ENCODE data around the gene SPECC1. TPM values are rescaled to one million over a fixed set of nuclear protein-coding genes. Genes with fewer than 3 reads are reported as not detected.

SPECC1 gene
- total RNA-seq, 1 experiment from 2014 or later: 128 TPM

DNA sequence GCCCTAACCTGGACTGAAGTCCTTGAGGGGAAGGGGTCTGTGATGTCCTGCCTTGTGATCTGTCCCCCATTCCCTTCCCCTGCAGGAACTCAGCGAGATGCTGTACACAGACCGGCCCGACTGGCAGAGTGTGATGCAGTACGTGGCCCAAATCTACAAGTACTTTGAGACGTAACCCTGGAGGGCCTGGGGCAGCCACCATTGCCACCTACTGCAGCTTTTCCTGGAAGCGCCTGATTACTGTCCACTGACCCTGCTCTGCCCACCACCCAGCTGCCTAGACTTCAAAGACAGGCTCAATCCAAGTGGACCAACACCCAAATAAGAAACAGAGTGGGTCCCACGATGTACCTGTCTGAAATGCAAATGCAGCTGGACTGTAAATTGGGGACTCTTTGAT, 304.7 kb downstream of the SPECC1 start:
- no peaks in the 10 kb centered on the region for H4K20me1 ChIP-seq (ENCODE audit: insufficient read depth)
- TF ChIP-seq EZH2 (IDR thresholded peaks at IDR 0.05; ENCODE audit: low read depth): no peak
- intact Hi-C loops (cut with micrococcal nuclease; ENCODE audit: unreplicated experiment): no loop called here
- H3K9me3 ChIP-seq (ENCODE audit: insufficient read depth, low read depth): no peaks in the 10 kb centered on the region
- H3F3A ChIP-seq (ENCODE audit: insufficient read depth, low read depth): no peaks in the 10 kb centered on the region
- ChIA-PET POLR2A (ENCODE audit: unreplicated experiment) (no interaction called here), CTCF (no interaction called here)
- no peaks in the 10 kb centered on the region for H3K27me3 ChIP-seq (ENCODE audit: insufficient read depth, low read depth)
- no peak overlapping the region for H3K27ac ChIP-seq
- H3K4me2 ChIP-seq: no peak overlapping the region
- H3K4me1 ChIP-seq (replicated peaks; ENCODE audit: insufficient read depth): no peaks in the 10 kb centered on the region
- BruUV-seq (replicated peaks): no TSS peak
- H2AFZ ChIP-seq: no peak overlapping the region
- no peaks in the 10 kb centered on the region for H3K36me3 ChIP-seq (ENCODE audit: low read depth)
- DNase-seq: no peak
- H3K79me2 ChIP-seq (ENCODE audit: low read depth): no peaks in the 10 kb centered on the region
- no peaks in the 10 kb centered on the region for H3K9me2 ChIP-seq (ENCODE audit: insufficient read depth)
- no peak overlapping the region for H3K4me3 ChIP-seq

GRCh38 chr17:20314834-20315233, 305.7 kb downstream of the SPECC1 start:
- no peaks in the 10 kb centered on the region for H4K20me1 ChIP-seq (ENCODE audit: insufficient read depth)
- H3K9me3 ChIP-seq (ENCODE audit: insufficient read depth, low read depth): no peaks in the 10 kb centered on the region
- DNase-seq: no peak
- TF ChIP-seq CTCF (conservative IDR thresholded peaks at IDR 0.05): no peak
- TF ChIP-seq EZH2 (IDR thresholded peaks at IDR 0.05; ENCODE audit: low read depth): no peak
- no peaks in the 10 kb centered on the region for H3K9me2 ChIP-seq (ENCODE audit: insufficient read depth)
- CTCF ChIA-PET: no interaction called here
- no TSS peak for BruUV-seq (replicated peaks)
- H3K27ac ChIP-seq: no peak overlapping the region
- no peak overlapping the region for H3K4me3 ChIP-seq
- intact Hi-C loops (cut with micrococcal nuclease; ENCODE audit: unreplicated experiment): no loop called here
- no peaks in the 10 kb centered on the region for H3K36me3 ChIP-seq (ENCODE audit: low read depth)
- no peaks in the 10 kb centered on the region for H3K27me3 ChIP-seq (ENCODE audit: insufficient read depth, low read depth)
- POLR2A ChIA-PET (ENCODE audit: unreplicated experiment): no interaction called here
- H3K79me2 ChIP-seq (ENCODE audit: low read depth): no peaks in the 10 kb centered on the region
- H2AFZ ChIP-seq: no peak overlapping the region
- no peak overlapping the region for H3K4me2 ChIP-seq
- H3K4me1 ChIP-seq (replicated peaks; ENCODE audit: insufficient read depth): no peaks in the 10 kb centered on the region
- no peaks in the 10 kb centered on the region for H3F3A ChIP-seq (ENCODE audit: insufficient read depth, low read depth)

DNA sequence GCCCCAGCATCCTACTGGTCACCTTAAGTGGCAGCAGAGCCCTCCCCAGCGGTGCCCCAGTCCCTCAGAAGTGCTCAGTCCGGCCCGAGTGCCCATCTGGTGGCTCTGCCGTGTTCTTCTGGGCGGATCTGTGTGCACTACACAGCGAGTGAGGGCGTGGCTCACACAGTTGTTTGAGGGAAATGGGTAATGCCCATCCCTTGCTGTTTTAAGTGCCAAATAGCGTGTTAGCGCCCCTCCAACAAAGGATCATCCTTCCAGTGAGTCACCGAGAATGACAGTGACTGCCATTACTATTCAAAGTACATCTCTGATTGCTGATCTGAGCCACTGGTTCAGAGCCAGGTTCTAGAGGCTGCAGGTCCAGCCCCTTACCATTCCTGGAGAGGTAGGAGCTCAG, 306.2 kb downstream of the SPECC1 start:
- Histone ChIP-seq H3F3A (ENCODE audit: insufficient read depth, low read depth) (no peaks in the 10 kb centered on the region), H3K9me3 (ENCODE audit: insufficient read depth, low read depth) (no peaks in the 10 kb centered on the region), H3K4me2 (no peak overlapping the region), H3K36me3 (ENCODE audit: low read depth) (no peaks in the 10 kb centered on the region), H2AFZ (no peak overlapping the region), H3K9me2 (ENCODE audit: insufficient read depth) (no peaks in the 10 kb centered on the region), H3K79me2 (ENCODE audit: low read depth) (no peaks in the 10 kb centered on the region), H4K20me1 (ENCODE audit: insufficient read depth) (no peaks in the 10 kb centered on the region), H3K27me3 (ENCODE audit: insufficient read depth, low read depth) (no peaks in the 10 kb centered on the region), H3K27ac (no peak overlapping the region), H3K4me3 (no peak overlapping the region), H3K4me1 (replicated peaks; ENCODE audit: insufficient read depth) (no peaks in the 10 kb centered on the region)
- CTCF ChIA-PET: no interaction called here
- DNase-seq: no peak
- no TSS peak for BruUV-seq (replicated peaks)
- TF ChIP-seq CTCF (conservative IDR thresholded peaks at IDR 0.05): no peak
- TF ChIP-seq EZH2 (IDR thresholded peaks at IDR 0.05; ENCODE audit: low read depth): no peak
- POLR2A ChIA-PET (ENCODE audit: unreplicated experiment): no interaction called here
- intact Hi-C loops (cut with micrococcal nuclease; ENCODE audit: unreplicated experiment): no loop called here

DNA sequence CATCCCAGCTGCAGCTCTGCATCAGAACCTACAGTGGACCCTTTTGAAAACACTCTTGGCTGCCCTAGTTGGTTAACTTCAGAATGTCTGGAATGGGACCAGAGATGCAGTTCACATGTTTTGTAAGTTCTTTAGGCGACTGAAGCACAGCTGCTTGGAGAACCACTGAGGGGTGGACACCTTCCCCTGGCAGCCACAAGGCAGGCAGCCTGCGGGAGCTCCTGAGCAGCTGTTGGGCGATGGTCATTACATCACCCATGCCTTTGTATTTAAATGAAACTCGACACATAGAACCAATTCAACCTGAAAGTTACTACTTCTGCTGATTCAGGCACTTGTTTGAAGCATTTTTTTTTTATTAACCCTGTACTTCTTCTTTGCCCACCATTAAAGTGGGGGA, 306.7 kb downstream of the SPECC1 start:
- Histone ChIP-seq H3K36me3 (ENCODE audit: low read depth) (no peaks in the 10 kb centered on the region), H4K20me1 (ENCODE audit: insufficient read depth) (no peaks in the 10 kb centered on the region), H3K9me2 (ENCODE audit: insufficient read depth) (no peaks in the 10 kb centered on the region), H2AFZ (no peak overlapping the region), H3K9me3 (ENCODE audit: insufficient read depth, low read depth) (no peaks in the 10 kb centered on the region), H3K27me3 (ENCODE audit: insufficient read depth, low read depth) (no peaks in the 10 kb centered on the region), H3K27ac (no peak overlapping the region), H3K79me2 (ENCODE audit: low read depth) (no peaks in the 10 kb centered on the region), H3K4me3 (no peak overlapping the region), H3K4me1 (replicated peaks; ENCODE audit: insufficient read depth) (no peaks in the 10 kb centered on the region), H3F3A (ENCODE audit: insufficient read depth, low read depth) (no peaks in the 10 kb centered on the region), H3K4me2 (no peak overlapping the region)
- no peak for TF ChIP-seq CTCF (conservative IDR thresholded peaks at IDR 0.05)
- TF ChIP-seq EZH2 (IDR thresholded peaks at IDR 0.05; ENCODE audit: low read depth): no peak
- ChIA-PET CTCF (no interaction called here), POLR2A (ENCODE audit: unreplicated experiment) (interaction anchor here (0.6 kb wide), 1 partner anchor 154 kb away, joined by 5 read pairs; no protein-coding TSS in a partner anchor)
- intact Hi-C loops (cut with micrococcal nuclease; ENCODE audit: unreplicated experiment): no loop called here
- DNase-seq: no peak
- BruUV-seq (replicated peaks): no TSS peak

Measured in PC-9 (cell line).